HepG2 (cell line): Measurements from ENCODE around the gene FBXO9. TPM values are rescaled to one million over a fixed set of nuclear protein-coding genes. Genes with fewer than 3 reads are reported as not detected.

Source experiments
- AGO2 ChIP-seq: fragments of 200-400 bp; formaldehyde crosslinking; optimal IDR thresholded peaks from 2 replicates; pipeline ENCODE3; 2017; ENCODE audit warnings: mild to moderate bottlenecking, low read depth, low read length, moderate library complexity
- CHD2 ChIP-seq: IDR thresholded peaks from 2 replicates; pipeline ENCODE4 v1.6.1; 2011; ENCODE audit warnings: low read depth, low read length, improper control_type of control experiment
- CREM ChIP-seq, 2 experiments: sonication (generic) in 1 of 2; formaldehyde crosslinking in 1 of 2; IDR thresholded peaks; 2 replicates each; pipeline versions ENCODE4 v1.4.0 to v1.6.1; 2016 to 2020; ENCODE audit warnings: antibody characterized with exemption in 1 of 2, mild to moderate bottlenecking in 1 of 2, missing genetic modification reagents in 1 of 2
- EED ChIP-seq: sonication (generic); formaldehyde crosslinking; IDR thresholded peaks from 2 replicates; pipeline ENCODE4 v1.5.0; 2020; ENCODE audit warnings: mild to moderate bottlenecking, missing genetic modification reagents
- ELF1 ChIP-seq: sonication (generic); formaldehyde crosslinking; IDR thresholded peaks from 2 replicates; pipeline ENCODE4 v1.4.0; 2020; ENCODE audit warnings: missing genetic modification reagents
- FOXA1 ChIP-seq, 2 experiments: fragments of 450-650 bp in 1 of 2; sonication (generic) in 1 of 2; formaldehyde crosslinking in 1 of 2; IDR thresholded peaks; 2 replicates each; pipeline versions ENCODE4 v1.4.0 to v1.6.1; 2016 to 2020; ENCODE audit warnings: missing genetic modification reagents in 1 of 2
- JDP2 ChIP-seq: sonication (generic); formaldehyde crosslinking; IDR thresholded peaks from 2 replicates; pipeline ENCODE4 v1.8.1; 2022; ENCODE audit warnings: missing genetic modification reagents, borderline replicate concordance
- KLF12 ChIP-seq: sonication (generic); formaldehyde crosslinking; IDR thresholded peaks from 2 replicates; pipeline ENCODE4 v1.4.0; 2020; ENCODE audit warnings: missing genetic modification reagents, borderline replicate concordance
- MTA1 ChIP-seq: sonication (generic); formaldehyde crosslinking; IDR thresholded peaks from 2 replicates; pipeline ENCODE4 v1.4.0; 2020; ENCODE audit warnings: missing genetic modification reagents, mild to moderate bottlenecking, borderline replicate concordance
- NFIC ChIP-seq: IDR thresholded peaks from 2 replicates; pipeline ENCODE4 v1.6.1; 2012; ENCODE audit warnings: mild to moderate bottlenecking, low read length, inconsistent platforms
- NR2F1 ChIP-seq, 2 experiments: fragments of 450-650 bp in 1 of 2; formaldehyde crosslinking in 1 of 2; IDR thresholded peaks; 2 replicates each; pipeline versions ENCODE4 v1.5.0 to v1.6.1; 2016 to 2020; ENCODE audit warnings: mild to moderate bottlenecking in 1 of 2, missing compliant biosample characterization in 1 of 2, missing genetic modification reagents in 1 of 2, moderate library complexity in 1 of 2
- RNF2 ChIP-seq: fragments of 450-650 bp; conservative IDR thresholded peaks from 2 replicates; pipeline ENCODE4 v1.6.1; 2016; ENCODE audit warnings: low read depth
- TAF1 ChIP-seq: sonication (generic); formaldehyde crosslinking; IDR thresholded peaks from 2 replicates; pipeline ENCODE4 v1.4.0; 2020; ENCODE audit warnings: missing genetic modification reagents
- YY1 ChIP-seq: IDR thresholded peaks from 2 replicates; pipeline ENCODE4 v1.6.1; 2011; ENCODE audit warnings: low read length, low read depth, moderate library complexity, mild to moderate bottlenecking; ENCODE audit not compliant: insufficient read depth, insufficient replicate concordance
- ZFY ChIP-seq: sonication (generic); formaldehyde crosslinking; IDR thresholded peaks from 2 replicates; pipeline ENCODE4 v1.4.0; 2020; ENCODE audit warnings: missing genetic modification reagents
- ZNF20 ChIP-seq: sonication (generic); formaldehyde crosslinking; IDR thresholded peaks from 2 replicates; pipeline ENCODE4 v1.4.0; 2020; ENCODE audit warnings: mild to moderate bottlenecking, moderate library complexity, missing genetic modification reagents
- ZNF207 ChIP-seq: fragments of 450-650 bp; IDR thresholded peaks from 2 replicates; pipeline ENCODE4 v1.6.1; 2016; ENCODE audit warnings: antibody characterized with exemption, borderline replicate concordance
- ZNF235 ChIP-seq: sonication (generic); formaldehyde crosslinking; IDR thresholded peaks from 2 replicates; pipeline ENCODE4 v1.8.1; 2023; ENCODE audit warnings: mild to moderate bottlenecking, missing genetic modification reagents, borderline replicate concordance
- ZNF383 ChIP-seq: sonication (generic); formaldehyde crosslinking; IDR thresholded peaks from 2 replicates; pipeline ENCODE4 v1.4.0; 2020; ENCODE audit warnings: missing genetic modification reagents, mild to moderate bottlenecking, borderline replicate concordance
- ZNF496 ChIP-seq: sonication (generic); formaldehyde crosslinking; IDR thresholded peaks from 2 replicates; pipeline ENCODE4 v1.8.1; 2023; ENCODE audit warnings: mild to moderate bottlenecking, moderate library complexity, missing genetic modification reagents; ENCODE audit not compliant: insufficient replicate concordance
- ZNF530 ChIP-seq: sonication (generic); formaldehyde crosslinking; IDR thresholded peaks from 2 replicates; pipeline ENCODE4 v1.5.0; 2020; ENCODE audit warnings: low read depth, mild to moderate bottlenecking, missing genetic modification reagents
- ZNF567 ChIP-seq: sonication (generic); formaldehyde crosslinking; IDR thresholded peaks from 2 replicates; pipeline ENCODE4 v1.8.1; 2023; ENCODE audit warnings: mild to moderate bottlenecking, missing genetic modification reagents, borderline replicate concordance
- ZNF577 ChIP-seq: sonication (generic); formaldehyde crosslinking; IDR thresholded peaks from 2 replicates; pipeline ENCODE4 v1.4.0; 2020; ENCODE audit warnings: mild to moderate bottlenecking, low read depth, missing genetic modification reagents, borderline replicate concordance
- ZNF660 ChIP-seq: sonication (generic); formaldehyde crosslinking; IDR thresholded peaks from 2 replicates; pipeline ENCODE4 v1.5.1; 2020; ENCODE audit warnings: mild to moderate bottlenecking, low read depth, missing genetic modification reagents, borderline replicate concordance
- polyA plus RNA-seq, 8 experiments: library from polyadenylated mRNA; depleted of rRNA in 3 of 8; stranded (reverse) in 7 of 8; unstranded in 1 of 8; fragments of >200 nt; fragmentation: Illumina TruSeq in 4 of 8; extraction: Trizol in 4 of 8; gene quantifications; 2 replicates each; pipeline versions ENCODE4 v1.2.1 to v1.2.3, GENCODE V29; 2011 to 2016; ENCODE audit warnings: low read depth in 4 of 8, missing spikeins in 1 of 8, mixed read lengths in 1 of 8; ENCODE audit not compliant: insufficient read depth in 1 of 8
- total RNA-seq, 5 experiments: library from RNA; depleted of rRNA; stranded (reverse); fragments of >200 nt; fragmentation: Illumina TruSeq; extraction: Trizol; gene quantifications; 2 replicates each; pipeline ENCODE4 v1.2.3, GENCODE V29; 2016; ENCODE audit warnings: low read depth in 1 of 5
- TF ChIP-seq, protein P1 (sequence below): sonication (generic); formaldehyde crosslinking; IDR thresholded peaks from 2 replicates; pipeline ENCODE4 v1.8.0; 2022; ENCODE audit warnings: missing genetic modification reagents, low read depth, mild to moderate bottlenecking, borderline replicate concordance
- TF ChIP-seq, protein P2 (sequence below): sonication (generic); formaldehyde crosslinking; IDR thresholded peaks from 2 replicates; pipeline ENCODE4 v1.4.0; 2020; ENCODE audit warnings: low read depth, mild to moderate bottlenecking, missing genetic modification reagents
- TF ChIP-seq, protein P3 (sequence below): sonication (generic); formaldehyde crosslinking; IDR thresholded peaks from 2 replicates; pipeline ENCODE4 v1.4.0; 2020; ENCODE audit warnings: missing genetic modification reagents, mild to moderate bottlenecking, borderline replicate concordance

The FBXO9 gene
- total and polyA plus RNA-seq, 2 of the 13 experiments (the other 11 are each of a cell fraction or from before 2014, with no cell fraction given) = 64.3 to 98.4 TPM

DNA sequence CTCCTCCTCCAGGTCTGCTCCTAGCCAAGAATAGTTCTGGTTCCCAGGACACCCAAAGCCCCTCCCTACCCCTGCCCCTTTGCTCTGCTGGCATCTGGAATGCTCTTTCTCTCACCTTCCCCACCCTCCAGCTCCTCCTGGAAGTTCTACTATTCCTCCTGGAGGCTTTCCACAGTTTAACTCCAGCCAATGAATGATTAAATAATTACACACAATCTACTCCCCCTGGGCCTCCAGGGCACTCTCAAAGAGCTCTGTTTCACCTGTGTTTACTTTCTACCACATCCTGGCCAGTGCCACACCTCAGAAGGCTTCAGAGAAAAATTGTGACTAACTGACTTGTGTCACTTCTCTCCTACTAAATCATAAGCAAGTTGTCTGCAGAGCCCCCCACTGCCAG, 47.2 kb downstream of the FBXO9 start (continued):
- TF ChIP-seq CHD2 = no peak
- no peak for TF ChIP-seq YY1
- no peak for TF ChIP-seq NFIC
- TF ChIP-seq ZNF660 (CRISPR knock-in tag) = no peak
- no peak for TF ChIP-seq MTA1 (CRISPR knock-in tag)
- TF ChIP-seq EED (CRISPR knock-in tag) = no peak
- TF ChIP-seq KLF12 (CRISPR knock-in tag) = no peak
- no peak for TF ChIP-seq ZNF235
- no peak for TF ChIP-seq ELF1 (CRISPR knock-in tag)
- no peak for TF ChIP-seq AGO2
- TF ChIP-seq TAF1 = no peak
- no peak for TF ChIP-seq FOXA1 (IDR thresholded peaks at IDR 0.05)
- TF ChIP-seq FOXA1 (CRISPR knock-in tag; IDR thresholded peaks at IDR 0.05) = peak; percentile 85
- no peak for TF ChIP-seq ZNF383 (CRISPR knock-in tag)
- TF ChIP-seq ZNF577 (CRISPR knock-in tag) = no peak
- no peak for TF ChIP-seq NR2F1 (CRISPR knock-in tag; IDR thresholded peaks at IDR 0.05)
- no peak for TF ChIP-seq ZNF530 (CRISPR knock-in tag)
- no peak for TF ChIP-seq JDP2 (CRISPR knock-in tag)
- TF ChIP-seq RNF2 = no peak
- TF ChIP-seq ZFY (CRISPR knock-in tag) = no peak
- TF ChIP-seq, protein P1, sequence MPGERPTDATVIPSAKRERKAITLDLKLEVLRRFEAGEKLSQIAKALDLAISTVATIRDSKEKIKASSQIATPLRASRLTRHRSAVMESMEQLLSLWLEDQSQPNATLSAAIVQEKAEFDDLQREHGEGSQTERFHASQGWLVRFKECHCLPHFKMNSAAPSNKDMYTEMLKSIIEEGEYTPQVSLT = no peak
- TF ChIP-seq, protein P2, sequence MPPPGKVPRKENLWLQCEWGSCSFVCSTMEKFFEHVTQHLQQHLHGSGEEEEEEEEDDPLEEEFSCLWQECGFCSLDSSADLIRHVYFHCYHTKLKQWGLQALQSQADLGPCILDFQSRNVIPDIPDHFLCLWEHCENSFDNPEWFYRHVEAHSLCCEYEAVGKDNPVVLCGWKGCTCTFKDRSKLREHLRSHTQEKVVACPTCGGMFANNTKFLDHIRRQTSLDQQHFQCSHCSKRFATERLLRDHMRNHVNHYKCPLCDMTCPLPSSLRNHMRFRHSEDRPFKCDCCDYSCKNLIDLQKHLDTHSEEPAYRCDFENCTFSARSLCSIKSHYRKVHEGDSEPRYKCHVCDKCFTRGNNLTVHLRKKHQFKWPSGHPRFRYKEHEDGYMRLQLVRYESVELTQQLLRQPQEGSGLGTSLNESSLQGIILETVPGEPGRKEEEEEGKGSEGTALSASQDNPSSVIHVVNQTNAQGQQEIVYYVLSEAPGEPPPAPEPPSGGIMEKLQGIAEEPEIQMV (CRISPR knock-in tag) = no peak
- TF ChIP-seq ZNF496 (CRISPR knock-in tag) = no peak
- TF ChIP-seq CREM (IDR thresholded peaks at IDR 0.05) = peak; percentile 43; the same call in 1 of the 2 replicates
- no peak for TF ChIP-seq CREM (CRISPR knock-in tag; IDR thresholded peaks at IDR 0.05)
- TF ChIP-seq, protein P3, sequence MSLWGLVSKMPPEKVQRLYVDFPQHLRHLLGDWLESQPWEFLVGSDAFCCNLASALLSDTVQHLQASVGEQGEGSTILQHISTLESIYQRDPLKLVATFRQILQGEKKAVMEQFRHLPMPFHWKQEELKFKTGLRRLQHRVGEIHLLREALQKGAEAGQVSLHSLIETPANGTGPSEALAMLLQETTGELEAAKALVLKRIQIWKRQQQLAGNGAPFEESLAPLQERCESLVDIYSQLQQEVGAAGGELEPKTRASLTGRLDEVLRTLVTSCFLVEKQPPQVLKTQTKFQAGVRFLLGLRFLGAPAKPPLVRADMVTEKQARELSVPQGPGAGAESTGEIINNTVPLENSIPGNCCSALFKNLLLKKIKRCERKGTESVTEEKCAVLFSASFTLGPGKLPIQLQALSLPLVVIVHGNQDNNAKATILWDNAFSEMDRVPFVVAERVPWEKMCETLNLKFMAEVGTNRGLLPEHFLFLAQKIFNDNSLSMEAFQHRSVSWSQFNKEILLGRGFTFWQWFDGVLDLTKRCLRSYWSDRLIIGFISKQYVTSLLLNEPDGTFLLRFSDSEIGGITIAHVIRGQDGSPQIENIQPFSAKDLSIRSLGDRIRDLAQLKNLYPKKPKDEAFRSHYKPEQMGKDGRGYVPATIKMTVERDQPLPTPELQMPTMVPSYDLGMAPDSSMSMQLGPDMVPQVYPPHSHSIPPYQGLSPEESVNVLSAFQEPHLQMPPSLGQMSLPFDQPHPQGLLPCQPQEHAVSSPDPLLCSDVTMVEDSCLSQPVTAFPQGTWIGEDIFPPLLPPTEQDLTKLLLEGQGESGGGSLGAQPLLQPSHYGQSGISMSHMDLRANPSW (CRISPR knock-in tag) = no peak
- TF ChIP-seq ZNF20 (CRISPR knock-in tag) = no peak
- TF ChIP-seq ZNF567 (CRISPR knock-in tag) = no peak
- TF ChIP-seq ZNF207 = no peak
